Measurements from ENCODE around the gene FHL3.

FHL3 gene, protein sequence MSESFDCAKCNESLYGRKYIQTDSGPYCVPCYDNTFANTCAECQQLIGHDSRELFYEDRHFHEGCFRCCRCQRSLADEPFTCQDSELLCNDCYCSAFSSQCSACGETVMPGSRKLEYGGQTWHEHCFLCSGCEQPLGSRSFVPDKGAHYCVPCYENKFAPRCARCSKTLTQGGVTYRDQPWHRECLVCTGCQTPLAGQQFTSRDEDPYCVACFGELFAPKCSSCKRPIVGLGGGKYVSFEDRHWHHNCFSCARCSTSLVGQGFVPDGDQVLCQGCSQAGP

DNA sequence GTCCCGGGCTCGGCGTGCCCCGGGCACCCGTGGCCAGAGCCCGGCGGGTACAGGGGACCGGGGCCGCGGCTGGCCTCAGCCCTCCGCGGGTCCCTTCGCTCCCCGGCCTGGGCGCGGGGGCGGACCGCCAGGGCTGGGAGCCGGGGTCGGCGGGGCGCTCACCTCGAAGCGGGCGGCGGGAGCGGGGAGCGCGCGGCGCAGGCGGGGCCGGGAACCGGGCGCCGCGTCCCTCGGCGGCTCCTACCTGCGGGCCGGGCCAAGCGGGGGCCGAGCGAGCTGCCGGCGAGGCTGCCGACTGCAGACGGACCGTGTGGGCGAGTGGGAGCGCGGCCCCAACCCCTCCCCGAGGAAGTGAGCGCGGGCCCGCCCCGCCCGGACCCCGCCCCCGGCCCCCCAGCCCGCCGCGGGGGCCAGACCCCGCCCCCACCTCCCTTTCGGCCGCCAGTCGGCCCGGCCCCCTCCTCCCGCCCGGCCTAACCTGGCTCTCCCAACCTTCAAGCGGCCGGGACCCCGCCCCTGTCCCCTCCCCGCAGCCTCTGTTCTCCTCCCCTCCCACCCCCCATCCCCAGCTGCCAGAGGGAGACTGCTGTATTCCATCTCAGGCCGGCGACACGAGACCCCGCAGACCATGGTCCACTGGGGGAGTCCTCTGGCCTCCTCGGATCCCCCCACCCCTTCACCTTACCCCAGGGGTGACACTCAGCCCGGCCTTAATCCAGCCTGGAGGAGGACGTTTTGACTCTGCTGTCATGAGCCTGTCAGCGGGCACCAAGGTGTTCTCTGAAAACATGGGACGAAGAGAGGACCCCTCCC is at the start of gene FHL3:
Gene FHL3 (minus strand): TSS at position 320 of the 813 bp plus-strand sequence. CDS start 6,102 bp downstream, outside the sequence.
- peak; percentile 73 for DNase-seq

DNA sequence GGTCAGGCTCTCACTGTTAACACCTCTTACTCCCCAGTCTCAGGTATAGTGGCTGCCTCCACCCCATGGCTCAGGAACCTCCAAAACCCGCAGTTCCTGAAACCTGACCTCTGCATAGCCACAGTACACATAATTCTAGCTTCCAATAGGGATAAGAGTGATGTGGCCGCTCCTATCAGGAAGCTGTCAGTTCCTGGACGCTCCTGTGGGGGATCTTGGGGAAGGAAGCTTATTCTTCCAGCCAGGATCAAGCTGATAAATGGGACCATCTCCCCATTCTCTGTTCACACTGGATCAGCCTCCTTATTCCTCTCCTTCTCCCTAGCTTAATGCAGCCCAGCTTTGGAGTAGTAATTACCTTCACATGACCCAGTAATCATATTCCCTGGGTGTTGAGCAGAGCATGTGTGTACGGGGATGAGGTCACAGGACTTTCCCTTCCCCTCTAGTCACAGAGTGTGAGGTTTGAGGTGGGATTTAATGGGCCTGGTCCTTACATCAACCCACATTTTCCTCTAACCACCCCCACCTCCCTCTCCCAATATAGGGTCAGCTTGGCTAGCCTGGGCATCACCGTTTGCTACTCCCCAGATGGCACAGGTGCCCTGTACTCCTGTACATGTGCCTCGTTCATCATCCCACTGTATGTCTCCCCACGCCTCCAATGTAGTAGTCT is 48.2 kb upstream of the FHL3 start:
- no peak for DNase-seq

DNA sequence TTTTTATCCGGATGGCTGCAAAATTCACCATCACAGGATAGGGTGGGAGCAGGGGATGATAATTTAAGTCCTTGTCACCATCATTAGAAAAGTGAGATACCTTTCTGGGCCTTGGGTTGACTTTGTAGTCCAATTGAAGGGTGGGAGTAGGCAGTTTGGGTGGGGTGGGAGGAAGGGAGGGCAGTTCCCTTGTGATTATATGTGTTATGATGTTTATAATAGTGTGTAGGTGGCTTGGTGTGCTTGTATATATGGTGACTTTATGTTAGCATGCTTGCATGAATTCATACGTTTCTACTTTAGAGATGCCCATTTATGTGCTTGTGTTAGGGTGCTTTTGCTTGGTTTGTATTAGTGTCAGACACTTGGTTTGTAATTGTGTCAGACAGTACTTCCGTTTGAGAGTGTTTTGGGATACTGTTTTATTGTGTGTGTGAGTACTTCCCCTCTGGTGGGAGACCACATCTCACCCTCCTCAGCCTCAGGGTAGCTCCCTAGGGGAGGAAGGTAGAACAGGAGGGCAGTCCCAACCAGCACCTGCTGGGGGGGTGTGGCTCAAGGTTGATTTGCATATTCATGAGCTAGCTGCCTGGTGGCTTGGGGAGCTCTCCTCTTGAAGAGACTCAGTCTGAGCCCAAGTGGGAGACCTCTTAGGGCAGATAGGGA is 47.6 kb upstream of the FHL3 start:
- no peak for DNase-seq

DNA sequence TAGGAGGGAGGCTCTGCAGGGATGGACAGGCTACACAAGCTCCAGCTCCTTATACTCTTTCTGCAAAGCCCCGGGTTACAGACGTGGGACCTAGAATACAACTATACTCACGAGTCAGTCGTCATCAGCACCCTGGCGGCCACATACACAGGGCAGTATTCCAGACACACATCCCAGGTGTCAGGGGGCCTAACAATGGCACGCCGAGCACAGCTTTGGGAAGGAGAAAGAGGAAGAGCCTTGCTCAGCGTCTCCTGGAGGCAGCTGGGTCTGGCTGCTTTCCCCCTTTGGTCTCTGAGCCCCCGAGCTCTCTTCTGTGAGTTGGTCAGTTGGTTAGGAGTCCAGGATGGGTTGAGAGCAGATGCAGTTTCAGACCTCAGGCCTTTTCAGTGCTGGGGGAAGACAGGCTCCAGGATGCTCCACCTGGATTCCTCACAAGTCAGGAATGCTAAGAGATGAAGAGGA is 45.8 kb upstream of the FHL3 start:
- no peak for DNase-seq

DNA sequence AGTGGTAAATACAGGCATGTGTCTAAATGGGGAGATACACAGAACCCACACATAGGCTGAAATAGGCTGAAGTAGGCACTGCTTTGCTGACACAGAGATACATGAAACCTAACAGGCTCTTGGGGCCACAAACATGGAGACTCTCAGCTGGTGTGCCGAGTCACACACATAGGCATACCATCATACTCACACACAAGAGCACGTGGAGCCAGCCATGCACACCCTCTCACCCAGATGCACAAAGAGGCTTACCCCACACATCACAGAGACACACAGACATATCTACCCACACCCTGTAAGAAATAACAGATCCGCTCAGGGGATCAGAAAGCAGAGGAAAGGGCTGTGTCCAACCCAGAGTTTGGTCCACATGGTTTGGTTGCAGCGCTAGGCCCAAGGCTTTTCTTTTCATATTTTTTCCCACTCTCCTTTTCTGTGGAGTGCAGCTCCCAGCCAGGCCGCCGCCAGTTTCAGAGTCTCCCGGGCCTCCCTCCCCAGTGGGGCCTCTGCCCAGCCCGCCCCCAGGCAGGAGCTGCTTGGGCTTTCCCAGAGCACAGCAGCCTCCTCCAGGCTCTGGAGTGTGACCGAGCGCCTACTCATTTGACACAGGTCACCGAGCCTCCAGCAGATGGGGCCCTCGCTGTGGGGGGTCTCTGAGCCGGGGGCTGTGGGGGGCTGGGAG is 45.2 kb upstream of the FHL3 start:
- no peak for DNase-seq

DNA sequence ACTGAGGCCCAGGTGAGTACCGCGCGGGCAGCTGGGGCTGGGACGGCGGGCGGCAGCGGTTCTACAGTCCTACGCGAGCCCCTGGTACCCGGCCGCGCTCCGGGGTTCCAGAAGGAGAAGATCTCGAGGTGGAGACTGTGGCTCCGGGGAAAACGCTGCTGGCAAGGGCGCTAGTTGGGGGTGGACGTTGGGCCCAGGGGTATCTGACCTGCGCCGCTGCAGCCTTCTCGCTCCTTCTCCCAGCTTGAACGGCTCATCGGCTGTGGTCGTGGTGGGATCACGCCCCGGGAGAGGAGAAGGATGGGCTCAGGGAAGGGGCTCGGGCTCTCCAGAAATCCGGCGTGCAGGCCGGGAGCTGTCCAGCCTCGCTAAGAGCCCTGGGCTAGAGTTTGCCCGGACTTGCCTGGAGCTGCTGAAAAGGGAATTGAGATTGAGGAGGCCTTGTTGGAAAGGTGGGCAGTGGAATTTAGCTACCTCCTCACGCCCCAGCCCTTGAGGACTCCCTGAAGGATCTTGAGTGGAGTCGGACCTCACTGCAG is 42.4 kb upstream of the FHL3 start:
- DNase-seq, result no peak

DNA sequence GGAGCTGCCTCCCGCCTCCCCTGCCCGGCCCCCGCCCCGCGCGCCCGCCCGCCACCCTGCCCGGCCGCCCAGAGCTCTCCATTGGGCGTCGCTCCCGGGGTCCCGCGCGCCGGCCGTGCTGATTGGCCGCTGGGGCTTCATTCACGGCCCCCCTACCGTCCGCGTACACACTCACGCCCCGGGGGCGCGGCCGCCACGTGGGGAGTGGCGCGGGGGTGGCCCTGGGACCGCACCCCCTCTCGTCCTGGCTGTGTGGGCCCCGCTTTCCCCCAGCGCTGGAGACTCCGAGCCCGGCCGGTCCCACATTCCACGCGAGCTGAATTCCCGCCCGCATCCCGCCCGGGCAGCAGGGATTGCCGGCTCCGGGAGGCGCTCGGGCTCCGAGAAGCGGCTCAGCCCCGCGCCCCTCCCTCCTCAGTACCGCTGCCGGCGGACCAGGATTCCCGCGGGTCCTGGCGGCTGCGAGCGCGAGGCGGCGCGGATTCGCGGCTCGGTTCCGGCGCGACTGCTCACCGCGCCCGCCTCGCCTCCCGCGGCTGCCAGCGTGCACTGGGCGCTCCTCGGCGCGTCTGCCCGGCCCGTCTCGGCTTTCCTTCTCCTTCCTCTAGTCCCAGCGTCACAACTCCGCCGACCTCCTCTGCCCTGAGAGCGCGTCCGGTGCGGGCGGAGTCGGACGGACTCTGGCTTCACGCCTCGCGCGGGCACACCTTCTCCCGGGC is 41.7 kb upstream of the FHL3 start:
- DNase-seq, result peak; percentile 84

DNA sequence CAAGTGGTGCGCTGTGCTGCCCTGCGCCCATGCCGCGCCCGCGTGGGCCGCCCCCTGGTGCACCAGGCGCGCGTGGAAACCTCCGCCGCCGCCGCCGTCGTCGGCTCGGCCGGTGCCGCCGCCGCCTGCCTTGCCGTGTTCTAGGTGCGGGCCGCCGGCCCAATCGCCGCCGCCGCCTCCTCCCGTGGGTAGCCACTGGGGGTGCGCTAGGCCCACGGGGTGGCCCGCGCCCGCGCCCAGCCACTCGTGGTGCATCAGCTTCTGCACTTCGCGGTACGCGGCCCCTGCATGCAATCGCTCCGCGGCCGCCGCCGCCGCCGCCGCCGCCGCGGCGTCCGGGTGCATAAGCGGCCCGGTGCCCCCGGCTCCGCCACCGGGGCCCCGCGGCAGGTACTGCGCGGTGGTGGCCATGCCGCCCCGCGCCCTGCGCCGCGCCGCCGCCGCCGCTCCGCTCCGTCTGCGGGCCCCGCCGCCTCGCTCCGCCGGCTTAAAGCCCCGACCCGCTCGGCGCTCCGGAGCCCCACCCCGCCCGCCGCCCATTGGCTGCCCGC is 41.1 kb upstream of the FHL3 start, which contains the start of gene POU3F1:
Gene POU3F1 (minus strand): TSS at position 461 of the 551 bp plus-strand sequence. CDS start 50 bp downstream, at position 411.
- no peak for DNase-seq

DNA sequence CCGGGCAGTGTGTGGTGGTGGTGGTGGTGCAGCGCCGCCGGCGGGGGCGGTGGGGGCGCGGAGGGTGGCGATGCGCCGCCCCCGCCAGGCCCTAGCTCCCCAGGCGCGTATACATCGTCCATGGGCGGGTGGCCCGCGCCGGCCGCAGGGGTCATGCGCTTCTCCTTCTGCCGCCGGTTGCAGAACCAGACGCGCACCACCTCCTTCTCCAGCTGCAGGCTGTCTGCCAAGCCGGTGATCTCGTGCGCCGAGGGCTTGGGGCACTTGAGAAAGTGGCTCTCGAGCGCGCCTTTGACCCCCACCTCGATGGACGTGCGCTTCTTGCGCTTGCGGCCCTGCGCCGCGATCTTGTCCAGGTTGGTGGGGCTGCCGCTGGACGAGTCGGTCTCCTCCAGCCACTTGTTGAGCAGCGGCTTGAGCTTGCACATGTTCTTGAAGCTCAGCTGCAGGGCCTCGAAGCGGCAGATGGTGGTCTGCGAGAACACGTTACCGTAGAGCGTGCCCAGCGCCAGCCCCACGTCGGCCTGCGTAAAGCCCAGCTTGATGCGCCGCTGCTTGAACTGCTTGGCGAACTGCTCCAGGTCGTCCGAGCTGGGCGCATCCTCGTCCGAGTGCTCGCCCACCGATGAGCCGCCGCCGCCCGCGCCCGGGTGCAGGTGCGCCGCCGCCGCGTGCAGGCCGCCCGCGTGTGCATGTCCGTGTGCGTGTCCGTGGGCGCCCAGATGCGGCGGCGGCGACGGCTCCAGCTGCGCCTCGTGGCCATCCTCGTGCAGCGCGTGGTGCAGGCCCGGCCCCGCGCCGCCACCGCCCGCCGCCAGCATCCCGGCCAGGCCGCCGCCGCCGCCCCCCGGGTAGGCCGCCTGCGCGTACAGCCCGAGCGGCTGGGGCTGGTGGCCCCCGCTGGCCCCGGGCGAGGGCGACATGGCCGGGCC is 40.4 kb upstream of the FHL3 start:
- DNase-seq, result no peak

DNA sequence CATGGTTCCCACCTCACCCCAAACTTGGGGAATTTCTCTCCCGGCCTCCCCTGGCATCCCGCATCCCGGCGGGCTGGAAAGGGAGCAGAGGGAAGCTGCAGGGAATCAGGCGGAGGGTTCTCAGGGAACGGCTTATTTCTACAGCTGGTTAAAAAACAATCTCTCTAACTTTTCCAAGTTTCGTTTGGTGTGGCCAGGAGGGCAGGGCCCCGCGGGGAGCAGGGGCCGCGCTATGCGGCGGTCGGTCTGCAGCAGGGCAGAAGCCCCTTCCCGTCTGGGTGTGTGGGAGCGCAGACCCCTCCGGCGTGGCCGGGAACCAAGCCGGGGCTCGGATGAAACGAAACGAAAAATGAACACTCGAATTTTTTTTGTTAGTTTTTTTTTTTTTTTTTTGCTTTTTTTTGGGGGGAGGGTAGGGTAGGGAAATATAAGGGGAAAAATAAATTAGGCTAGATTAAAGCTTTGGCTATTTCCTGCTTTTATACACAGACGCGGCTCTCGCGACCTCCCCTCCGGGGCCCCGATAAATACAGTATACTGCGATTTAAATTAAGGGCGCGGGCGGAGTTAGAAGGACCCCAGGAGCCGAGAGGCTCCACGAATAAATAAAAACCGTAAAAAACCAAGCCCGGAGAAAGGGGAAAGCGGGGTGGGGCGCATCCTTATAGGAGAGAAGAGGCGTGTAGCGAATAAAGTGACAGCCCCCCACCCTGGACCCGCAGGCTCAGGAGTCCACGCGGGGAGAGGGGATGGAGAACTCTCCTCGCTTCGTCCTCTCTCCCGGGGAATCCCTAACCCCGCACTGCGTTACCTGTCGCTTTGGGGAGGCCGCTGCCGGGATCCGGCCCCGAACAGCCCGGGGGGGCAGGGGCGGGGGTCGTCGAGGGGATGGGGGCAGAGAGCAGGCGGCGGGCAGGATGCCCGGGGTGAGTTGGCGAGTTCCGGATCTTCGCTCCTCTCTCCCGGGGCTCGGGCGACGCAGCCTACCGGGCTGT is 39.2 kb upstream of the FHL3 start:
- no peak for DNase-seq

DNA sequence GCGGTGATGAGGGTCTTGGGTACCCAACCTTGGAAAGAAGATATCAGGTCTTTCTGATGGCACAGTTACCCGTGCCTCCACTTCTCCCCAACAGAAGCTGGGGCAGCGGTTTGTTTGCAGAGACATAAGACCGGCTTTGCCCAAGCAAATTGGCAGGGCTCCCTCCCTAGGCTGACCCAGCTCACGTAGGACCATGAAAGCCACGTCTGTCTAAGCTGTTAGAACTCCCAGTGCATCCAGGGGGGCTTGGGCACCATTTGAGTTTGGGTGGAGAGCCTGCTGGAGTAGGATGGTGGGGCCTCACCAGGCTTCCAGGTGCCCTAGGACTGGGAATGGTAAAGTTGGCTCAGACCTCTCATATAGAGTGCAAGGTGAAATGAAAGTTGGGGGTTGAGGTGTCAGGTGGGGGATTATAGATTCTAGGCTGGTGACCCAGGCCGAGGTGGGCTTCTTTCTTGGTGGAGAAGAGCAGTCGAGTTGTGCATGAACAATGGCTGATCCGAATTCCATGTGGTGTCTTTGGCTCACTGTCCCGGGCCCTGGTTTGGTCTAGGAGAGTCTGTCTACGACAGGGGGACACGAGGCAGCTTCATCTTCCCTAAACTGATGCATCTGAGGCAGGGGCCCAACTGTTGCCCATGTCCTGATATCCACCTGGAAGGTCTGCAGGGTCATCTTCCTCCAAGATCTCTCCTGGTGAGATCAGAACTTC is 37.9 kb upstream of the FHL3 start:
- no peak for DNase-seq

DNA sequence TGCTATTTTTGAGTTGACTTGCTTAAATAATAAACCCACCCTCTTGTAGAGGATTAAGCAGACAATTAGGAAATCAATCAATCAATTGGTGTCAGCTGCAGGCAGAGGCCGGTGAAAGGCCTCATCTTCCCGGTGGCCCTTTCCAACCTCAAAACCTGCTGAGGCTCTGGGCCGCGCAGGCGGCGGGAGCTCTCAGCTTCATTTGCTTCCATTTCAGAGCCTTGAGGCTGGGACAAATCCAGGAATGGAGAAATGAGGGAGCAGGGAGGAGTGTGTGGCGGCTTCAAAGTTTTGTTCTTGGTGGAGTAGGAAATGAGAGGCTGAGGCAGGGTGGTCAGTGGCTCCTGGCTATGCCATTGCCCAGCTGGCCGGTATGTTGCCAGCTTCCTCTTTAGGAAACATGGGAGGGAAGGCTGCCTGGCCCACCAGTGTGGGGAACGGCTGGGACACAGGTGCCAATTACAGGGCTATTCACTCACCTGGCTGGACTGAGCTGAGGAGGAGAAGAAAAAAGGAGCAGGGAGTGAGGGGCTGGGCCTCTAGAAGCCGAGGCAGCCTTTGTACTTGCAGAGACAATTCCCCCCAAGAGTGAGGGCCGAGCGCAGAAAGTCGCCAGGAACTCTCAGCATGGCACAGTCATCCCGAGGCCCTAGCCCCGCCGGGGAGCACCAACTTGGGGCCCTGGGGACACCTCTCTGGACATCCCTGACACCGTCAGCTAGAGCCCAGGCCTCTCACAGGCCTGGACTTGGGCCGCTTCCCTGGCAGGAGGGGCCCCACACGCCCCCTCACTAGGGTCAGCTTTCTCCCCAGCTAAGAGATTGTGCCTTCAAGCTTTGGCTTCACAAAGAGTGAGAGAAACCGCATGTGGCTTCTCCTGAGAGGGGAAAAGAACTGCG is 36.9 kb upstream of the FHL3 start:
- DNase-seq, result no peak

DNA sequence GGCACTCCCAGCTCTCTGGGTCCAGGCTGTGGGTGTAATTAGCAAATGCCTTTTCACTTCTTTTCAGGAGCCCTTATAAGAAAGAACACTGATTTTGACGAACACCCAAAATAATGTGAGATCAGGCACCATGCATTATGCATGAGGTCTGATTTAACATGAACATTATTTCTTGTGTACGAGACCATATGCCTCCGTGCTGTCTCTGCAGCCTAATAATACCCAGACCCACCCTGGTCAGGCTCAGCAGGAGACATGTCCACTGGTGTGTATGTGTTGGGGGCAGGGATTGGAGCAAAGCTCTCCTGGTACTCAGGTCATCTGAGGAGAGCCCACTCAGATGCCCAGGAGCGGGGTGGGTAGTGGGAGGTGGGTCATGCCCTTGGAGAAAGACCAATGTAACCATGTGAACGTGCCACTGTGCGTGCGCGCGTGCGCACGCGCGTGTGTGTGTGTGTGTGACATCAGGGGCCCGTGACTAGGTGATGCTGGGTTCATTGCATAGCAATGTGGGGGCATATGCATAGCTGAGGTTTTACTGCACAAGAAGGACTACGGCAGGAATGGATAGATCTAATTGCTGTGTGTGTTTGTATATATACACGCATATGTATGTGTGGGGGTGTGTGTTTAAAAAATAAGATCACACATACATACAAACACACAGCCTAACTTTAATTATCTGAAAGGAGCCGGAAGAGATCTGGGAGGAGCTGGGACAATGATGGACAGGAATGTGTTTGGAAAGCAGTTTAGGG is 34.2 kb upstream of the FHL3 start:
- no peak for DNase-seq

DNA sequence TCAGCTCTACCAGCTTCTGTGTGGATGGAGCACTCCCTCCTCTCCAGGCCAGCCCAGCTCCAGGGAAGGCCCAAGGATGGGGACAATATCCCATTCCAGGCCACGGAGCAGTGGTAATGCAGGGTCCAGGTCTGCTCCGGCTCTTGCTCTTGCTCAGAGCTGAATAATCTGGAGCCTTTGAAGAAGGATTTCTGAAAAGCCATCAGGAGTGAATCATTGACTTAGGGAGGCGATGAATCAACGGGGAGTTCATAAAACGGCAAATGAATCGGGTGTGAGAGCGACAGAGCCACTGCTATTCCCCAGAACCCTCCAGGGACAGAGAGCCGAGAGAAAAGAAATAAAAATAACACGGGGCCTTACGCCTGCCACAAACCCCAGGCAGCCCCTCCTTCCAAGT is 33.5 kb upstream of the FHL3 start:
- DNase-seq, result no peak

DNA sequence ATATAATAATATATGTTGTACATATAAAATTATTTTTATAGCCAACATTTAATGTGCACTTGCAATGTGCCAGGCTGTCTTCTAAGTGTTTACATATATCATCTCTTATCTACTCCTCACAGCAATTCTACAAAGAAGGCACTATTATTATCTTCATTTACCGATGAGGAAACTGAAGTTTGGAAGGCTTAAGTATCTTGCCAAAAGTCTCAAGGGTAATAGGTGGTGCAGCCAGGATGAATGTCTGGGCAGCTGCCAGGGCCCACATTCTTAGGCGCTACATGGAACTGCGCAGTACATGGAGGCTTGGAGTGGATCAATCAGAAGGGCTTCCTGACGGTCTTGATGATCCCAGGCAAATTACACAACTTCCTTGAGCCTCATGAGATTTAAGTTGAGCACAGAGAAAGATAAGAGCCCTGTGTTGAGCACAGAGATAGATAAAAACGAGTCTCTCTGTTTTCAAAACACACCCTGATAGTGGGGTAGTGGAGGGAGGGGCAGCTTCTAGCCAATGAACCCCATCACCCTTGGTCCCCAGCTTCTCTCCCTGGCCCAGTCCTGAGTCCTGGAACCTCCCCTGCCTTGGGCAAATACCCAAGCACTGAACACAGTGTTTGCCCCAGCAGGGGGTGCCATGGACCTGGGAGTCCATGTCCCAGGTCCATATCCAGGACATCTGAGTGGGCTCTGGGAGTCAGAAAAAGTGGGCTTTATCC is 32.1 kb upstream of the FHL3 start:
- no peak for DNase-seq

All from activated CD4-positive, alpha-beta T cell treated with anti-CD3 and anti-CD28 coated beads, Interleukin-10, Interleukin-2, amounts not matched to agents 100 ng/mL and 50 ng/mL, durations not matched to agents 16 hours and 8 hours (primary cell).